GM10847 (cell line): ENCODE measurements around the gene SAE1.

Source experiments
- POLR2A ChIP-seq: IDR thresholded peaks from 2 replicates; pipeline ENCODE4 v1.6.1; 2011; ENCODE audit not compliant: insufficient read length; ENCODE audit errors: extremely low read depth

Gene SAE1

DNA sequence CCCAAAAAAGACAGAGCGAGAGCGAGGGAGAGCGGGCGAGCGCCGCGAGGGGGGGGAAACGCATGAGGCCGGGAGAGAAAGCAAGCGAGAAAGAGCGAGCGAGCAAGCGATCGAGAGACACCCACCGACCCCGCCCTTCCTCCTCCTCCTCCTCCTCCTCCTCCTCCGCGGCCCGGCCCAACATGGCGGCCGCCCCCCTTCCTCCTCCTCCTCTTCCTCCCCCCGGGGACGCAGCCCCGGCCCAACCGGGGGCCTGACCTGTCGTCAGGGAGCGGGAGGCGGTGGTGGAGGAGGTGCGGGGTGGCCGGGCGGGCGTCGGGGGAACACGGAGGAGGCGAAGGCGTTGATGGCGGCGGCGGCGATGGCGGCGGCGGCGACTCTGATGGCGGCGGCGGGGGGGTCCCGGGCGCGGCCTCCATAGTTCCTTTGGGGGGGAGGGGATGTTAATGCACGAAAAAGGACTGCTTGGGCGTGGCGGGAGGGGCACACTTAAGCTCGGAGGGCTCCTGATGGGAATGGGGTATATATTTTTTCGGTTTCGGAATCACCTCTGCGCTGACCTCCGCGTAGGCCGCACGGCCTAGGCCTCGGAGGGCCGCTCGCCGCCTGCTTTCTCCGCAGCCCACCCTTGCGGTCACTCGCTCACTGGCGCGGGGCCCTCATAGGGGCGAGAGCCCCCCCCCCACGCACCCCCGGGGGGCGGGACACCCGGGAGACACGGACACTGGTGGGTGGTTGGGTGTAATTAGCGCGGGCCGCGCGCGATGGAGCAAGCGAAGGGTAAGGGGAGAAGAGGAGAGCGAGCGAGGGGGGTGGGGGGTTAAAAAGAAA is 18.3 kb upstream of the SAE1 start:
- peak; percentile 84 for TF ChIP-seq POLR2A

DNA sequence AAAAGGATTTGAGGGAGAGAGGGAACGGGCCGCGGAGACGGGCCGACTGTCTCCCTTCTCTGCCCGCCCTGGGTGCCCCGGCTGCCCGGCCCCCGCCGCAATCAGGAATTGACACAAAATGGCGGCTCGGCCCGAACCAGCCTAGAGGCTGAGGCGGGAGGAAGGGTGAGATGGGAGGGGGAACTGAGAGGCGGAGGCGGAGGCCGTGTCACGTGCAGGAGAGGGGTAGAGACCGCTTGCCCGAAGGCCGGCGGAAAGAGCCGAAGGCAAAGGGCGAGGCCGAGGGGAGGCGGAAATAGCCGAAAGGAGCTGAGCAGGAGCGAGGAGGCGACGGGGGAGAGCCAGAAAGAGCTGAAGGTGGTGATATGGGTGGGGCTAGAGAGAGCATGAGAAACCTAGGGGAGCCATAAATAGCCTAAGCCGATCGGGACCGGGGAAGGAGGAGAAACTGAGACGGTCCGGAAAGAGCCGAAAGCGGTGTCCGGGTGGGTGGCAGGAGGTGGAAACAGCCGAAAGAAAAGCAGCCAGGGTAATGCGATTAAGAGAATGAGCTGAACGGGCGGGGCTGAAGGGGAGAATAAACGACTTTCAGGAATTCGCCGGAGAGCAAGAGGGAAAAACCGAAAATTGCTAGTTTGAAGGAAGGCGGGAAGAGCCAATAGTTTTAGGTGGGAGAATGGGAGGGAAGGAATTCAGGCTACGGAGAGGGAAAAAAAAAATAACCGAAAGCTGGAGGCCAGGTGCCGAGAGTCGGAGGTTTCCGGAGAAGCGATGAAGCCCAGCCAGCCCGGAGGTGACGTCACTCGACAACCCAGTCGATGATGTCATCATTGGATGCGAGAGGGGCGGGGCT is 17.4 kb upstream of the SAE1 start, which contains the start of gene ZC3H4:
TSS of gene ZC3H4 (minus strand) at position 780 of the 853 bp plus-strand sequence. CDS start 1,192 bp downstream, outside the sequence.
- TF ChIP-seq POLR2A, result peak; percentile 51

DNA sequence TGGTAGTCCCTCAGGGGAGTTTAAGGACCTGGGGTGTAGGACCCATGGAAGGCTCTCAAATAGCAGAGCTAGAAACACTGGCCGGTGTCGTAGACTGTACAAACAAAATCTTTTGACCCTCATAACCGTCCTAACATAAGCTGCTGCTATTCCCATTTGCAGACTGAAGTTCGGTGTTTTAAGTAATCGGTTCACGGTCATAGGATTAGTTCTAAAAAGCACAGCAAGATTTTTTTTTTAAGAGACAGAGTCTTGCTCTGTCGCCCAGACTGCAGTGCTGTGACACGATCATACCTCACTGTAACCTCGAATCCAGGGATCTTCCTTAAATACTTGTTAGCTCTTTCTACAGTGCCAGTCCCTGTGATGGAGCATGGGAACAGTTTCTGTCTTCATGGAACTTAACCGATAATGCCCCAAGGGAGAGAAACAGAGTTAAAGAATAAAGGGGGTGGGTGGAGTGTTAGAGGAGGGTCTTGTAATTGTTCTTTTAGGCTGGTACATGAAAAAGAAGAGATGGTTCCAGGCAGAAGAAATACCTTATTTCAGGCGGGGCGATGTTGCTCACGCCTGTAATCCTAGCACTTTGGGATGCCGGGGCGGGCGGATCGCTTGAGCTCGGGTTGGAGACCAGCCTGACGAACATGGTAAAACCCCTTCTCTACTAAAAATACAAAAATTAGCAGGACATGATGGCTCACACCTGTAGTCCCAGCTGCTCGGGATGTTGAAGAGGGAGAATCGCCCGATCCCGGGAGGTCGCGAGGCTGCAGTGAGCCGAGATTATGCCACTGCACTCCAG is 16.6 kb upstream of the SAE1 start:
- no peak for TF ChIP-seq POLR2A

DNA sequence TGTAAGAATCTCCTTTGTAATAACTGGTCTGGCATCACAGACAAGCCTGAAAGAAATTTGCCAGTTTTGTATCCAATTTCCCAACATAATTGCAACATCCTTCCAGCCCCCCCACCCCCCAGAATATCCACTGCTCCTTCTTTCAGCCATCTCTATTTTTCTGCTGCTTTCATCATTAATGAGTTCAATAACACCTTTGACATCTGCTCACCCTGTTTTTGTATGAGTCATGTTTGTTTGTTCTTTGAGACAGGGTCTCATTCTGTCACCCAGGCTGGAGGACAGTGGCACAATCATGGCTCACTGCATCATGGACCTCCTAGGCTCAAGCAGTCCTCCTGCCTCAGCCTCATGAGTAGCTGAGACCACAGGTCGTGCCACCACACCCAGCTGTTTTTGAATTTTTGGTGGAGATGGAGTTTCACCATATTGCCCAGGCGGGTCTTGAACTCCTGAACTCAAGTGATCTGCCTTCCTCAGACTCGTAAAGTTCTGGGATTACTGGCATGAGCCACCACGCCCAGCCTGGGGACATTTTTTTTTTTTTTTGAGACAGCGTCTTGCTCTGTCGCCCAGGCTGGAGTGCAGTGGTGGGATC is 10.1 kb upstream of the SAE1 start:
- no peak for TF ChIP-seq POLR2A

DNA sequence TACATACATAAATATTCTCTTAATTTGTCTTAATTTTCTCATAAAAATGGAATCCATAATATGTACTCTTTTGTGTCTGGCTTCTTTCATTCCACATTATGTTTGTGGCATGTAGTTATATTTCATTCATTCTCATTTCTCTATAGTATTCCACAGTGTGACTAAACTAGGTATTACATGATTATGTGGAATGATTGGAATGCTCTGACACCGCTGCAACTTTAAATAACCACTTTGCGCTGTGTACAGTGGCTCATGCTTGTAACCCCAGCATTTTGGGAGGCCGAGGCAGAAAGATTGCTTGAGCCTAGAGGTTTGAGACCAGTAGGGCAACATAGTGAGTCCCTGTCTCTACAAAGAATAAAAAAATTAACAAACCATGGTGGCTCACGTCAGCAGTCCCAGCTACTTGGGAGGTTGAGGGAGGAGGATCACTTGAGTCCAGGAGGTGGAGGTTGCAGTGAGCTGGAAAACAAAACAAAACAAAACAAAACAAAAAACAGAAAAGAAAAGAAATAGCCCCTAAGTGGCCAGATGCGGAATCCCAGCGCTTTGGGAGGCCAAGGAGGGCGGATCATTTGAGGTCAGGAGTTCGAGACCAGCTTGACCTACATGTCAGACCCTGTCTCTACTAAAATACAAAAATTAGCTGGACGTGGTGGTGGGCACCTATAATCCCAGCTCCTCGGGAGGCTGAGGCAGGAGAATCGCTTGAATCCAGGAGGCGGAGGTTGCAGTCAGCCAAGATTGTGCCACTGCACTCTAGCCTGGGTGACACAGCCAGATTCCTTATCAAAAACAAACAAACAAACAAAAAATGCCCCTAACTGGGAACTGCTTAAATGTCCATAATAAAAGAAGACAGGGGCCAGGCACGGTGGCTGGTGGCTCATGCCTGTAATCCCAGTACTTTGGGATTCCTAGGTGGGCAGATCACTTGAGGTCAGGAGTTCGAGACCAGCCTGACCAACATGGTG is 8.0 kb upstream of the SAE1 start:
- no peak for TF ChIP-seq POLR2A

DNA sequence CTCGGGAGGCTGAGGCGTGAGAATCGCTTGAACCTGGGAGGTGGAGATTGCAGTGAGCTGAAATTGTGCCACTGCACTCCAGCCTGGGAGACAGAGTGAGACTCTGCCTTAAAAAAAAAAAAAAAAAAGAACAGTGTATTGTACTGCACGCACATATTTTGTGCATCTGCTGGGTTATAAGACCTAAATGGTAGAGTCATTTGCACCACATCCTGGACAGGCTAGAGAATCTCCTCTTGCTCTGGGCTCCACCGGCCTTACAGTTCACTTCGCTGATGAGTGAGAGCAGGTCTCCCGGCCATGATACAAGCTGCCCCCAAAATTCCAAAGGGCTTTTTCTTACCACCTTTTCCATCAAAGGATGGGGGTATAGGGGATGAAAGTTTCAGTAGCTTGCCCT is 7.2 kb upstream of the SAE1 start:
- TF ChIP-seq POLR2A, result no peak

DNA sequence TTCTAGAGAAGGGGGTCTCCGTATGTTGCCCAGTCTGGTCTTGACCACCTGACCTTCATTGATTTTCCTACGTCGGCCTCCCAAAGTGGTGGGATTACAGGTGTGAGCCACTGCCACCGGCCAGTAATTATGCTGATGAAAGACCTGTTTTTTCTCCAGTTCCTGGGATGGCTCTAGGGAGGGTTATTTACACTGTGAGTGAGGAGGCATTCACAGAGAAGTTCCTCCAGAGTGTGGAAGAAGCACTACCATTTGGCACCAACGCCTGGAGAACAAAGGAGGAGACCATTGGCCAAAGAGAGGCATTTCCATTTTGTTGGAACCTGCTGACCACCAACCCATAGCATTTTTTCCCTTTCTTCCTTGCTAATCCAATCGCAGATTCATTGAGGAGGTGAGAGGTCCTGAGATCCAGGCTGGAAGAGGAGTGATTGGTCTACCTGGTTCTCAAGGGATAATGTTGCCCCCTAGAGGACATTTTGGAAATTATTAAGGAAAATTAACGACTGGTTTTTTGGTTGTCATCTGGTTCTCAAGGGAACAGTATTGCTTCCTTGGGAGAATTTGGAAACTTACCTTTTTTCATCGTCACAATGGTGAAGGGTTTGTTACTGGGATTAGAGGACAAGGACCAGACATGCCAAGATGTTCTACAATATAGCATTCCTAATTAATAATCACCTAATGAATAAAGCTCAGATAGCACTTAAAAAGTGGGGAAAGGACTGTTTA is 5.5 kb upstream of the SAE1 start:
- TF ChIP-seq POLR2A, result no peak

DNA sequence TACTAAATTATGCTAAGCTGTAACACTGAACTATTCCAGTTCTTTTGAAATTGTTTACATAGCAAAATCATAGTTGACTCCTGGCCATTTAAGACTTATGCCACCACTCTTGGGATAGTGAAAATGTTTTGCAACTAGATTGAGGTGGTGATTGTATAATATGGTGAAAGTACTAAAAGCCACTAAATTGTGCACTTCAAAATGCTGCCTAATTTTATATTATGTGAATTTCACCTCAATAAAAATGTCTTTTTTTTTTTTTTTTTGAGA is 5.0 kb upstream of the SAE1 start:
- TF ChIP-seq POLR2A, result no peak

DNA sequence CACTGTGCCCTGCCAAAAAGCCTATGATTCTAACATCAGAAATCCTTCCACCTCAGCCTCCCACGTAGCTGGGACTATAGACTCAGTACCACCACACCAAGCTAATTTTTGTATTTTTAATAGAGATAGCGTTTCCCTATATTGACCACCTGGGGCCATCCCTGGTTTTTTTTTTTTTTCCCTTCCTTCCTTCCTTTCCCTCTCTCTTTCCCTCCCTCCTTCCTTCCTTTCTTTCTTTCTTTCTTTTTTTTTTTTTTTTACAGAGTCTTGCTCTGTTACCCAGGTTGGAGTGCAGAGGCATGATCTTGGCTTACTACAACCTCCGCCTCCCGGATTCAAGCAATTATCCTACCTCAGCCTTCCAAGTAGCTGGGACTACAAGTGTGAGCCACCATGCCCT is 1.1 kb upstream of the SAE1 start:
- no peak for TF ChIP-seq POLR2A

DNA sequence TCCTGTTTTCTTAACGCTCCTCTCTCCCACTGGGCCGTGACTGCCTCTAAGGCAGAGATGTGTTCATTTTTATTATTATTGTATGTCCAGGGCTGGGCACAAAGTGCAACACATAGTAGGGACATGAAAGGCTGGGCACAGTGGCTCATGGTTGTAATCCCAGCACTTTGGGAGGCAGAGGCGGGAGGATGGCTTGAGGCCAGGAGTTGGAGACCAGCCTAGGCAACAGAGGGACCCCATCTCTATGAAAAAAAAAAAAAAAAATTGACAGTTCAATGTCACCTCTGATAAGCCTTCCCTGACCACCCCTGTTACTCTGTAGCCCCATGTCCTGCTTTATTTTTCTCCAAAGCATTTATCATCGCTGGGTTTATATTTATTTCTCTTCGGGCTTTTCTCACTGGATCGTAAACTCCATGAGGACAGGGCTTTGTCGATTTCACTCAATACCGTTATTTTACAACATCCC is 481 bp upstream of the SAE1 start:
- TF ChIP-seq POLR2A, result no peak

DNA sequence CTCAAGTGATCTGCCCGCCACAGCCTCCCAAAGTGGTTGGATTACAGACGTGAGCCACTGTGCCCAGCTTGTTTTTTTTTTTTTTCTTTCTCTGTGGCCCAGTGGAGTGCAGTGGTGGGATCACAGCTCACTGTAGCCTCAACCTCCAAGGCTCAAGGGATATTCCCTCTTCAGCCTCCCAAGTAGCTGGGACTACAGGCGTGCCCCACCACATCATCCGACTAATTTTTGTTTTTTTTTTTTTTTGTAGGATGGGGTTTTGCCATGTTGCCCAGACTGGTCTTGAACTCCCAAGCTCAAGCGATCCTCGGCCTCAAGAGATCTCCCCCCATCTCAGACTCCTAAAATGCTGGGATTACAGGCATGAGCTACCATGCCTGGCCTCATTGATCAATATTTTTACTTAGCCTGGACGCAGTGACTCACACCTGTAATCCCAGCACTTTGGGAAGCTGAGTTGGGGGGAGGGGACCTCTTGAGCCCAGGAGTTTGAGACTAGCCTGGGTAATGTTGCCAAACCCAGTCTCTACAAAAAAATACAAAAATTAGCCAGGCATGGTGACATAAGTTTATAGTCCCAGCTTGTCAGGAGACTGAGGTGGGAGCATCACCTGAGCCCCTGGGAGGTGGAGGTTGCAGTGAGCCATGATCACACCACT is 1.7 kb downstream of the SAE1 start:
- TF ChIP-seq POLR2A, result no peak

DNA sequence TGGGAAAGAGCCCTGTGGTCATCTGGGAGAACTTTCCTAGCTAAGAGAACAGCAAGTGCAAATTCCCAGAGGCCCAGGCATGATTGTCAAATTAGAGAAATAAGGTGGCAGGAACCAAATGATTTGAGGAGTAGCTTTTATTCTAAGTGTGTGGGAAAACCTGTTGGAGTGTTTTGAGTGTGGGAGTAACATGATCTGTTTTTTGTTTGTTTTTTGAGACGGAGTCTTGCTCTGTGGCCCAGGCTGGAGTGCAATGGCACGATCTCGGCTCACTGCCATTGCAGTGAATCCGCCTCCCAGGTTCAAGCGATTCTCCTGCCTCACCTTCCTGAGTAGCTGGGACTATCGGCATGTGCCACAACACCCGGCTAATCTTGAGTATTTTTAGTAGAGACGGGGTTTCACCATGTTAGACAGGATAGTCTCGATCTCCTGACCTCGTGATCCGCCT is 2.4 kb downstream of the SAE1 start:
- no peak for TF ChIP-seq POLR2A

DNA sequence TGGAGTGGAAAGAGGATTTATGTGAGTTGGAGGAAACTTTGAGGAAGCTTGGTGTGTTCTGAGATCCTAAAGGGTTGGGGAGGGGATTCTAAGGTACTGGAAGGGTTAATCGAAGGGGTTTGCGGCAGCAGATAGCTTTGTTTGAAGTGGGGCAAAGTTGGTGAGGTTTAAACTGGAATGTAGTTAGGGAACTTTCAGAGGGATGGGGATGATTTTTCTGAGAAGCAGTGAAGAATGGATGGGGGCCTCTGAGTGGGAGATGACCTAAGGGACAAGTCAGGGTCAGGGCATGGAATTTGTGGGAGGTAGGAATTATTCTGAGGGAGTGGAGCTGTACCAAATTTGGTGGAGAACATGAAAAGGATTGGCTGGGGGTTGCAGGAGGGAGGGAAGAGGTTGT is 3.9 kb downstream of the SAE1 start:
- TF ChIP-seq POLR2A, result no peak
